KMS-11 (cell line): ENCODE results near the gene BEAN1.

Experiments
- H2AFZ ChIP-seq: fragments of 200-600 bp; sonication (generic); 2 replicates; pipeline ENCODE4 v1.6.1; 2016; ENCODE audit warnings: antibody characterized with exemption, mixed run types, low read depth
- H3K27ac ChIP-seq: fragments of 200-600 bp; sonication (generic); 2 replicates; pipeline ENCODE4 v1.6.1; 2016; ENCODE audit warnings: mild to moderate bottlenecking, mixed run types
- H3K27me3 ChIP-seq: fragments of 200-600 bp; sonication (generic); 2 replicates; pipeline ENCODE4 v1.6.1; 2017; ENCODE audit warnings: mild to moderate bottlenecking, low read depth, mixed run types, moderate library complexity; ENCODE audit not compliant: insufficient read depth
- H3K36me3 ChIP-seq: fragments of 200-600 bp; sonication (generic); 2 replicates; pipeline ENCODE4 v1.6.1; 2017; ENCODE audit warnings: mild to moderate bottlenecking, mixed run types; ENCODE audit not compliant: insufficient read depth
- H3K4me1 ChIP-seq: fragments of 200-600 bp; sonication (generic); 2 replicates; pipeline ENCODE4 v1.6.1; 2016; ENCODE audit warnings: mild to moderate bottlenecking, low read depth, mixed run types; ENCODE audit not compliant: poor library complexity, severe bottlenecking
- H3K4me2 ChIP-seq: fragments of 200-600 bp; sonication (generic); 2 replicates; pipeline ENCODE4 v1.7.0; 2016; ENCODE audit warnings: mild to moderate bottlenecking, mixed run types
- H3K4me3 ChIP-seq: fragments of 200-600 bp; sonication (generic); IDR thresholded peaks from 2 replicates; pipeline ENCODE4 v1.6.1; 2017; ENCODE audit warnings: low read depth, low read length, mixed read lengths; ENCODE audit not compliant: insufficient read depth
- H3K79me2 ChIP-seq: fragments of 200-600 bp; sonication (generic); 2 replicates; pipeline ENCODE4 v1.6.1; 2016; ENCODE audit warnings: low read depth, mixed run types; ENCODE audit not compliant: insufficient read depth
- H3K9ac ChIP-seq: fragments of 200-600 bp; sonication (generic); 2 replicates; pipeline ENCODE4 v1.6.1; 2016; ENCODE audit warnings: mild to moderate bottlenecking, mixed run types
- H4K20me1 ChIP-seq: fragments of 200-600 bp; sonication (generic); 2 replicates; pipeline ENCODE4 v1.6.1; 2016; ENCODE audit warnings: mild to moderate bottlenecking, mixed run types; ENCODE audit not compliant: insufficient read depth
- CTCF ChIP-seq: fragments of 200-600 bp; sonication (generic); conservative IDR thresholded peaks from 2 replicates; pipeline ENCODE4 v1.6.1; 2017; ENCODE audit warnings: low read depth, mild to moderate bottlenecking, antibody characterized with exemption, low read length, moderate library complexity, mixed read lengths

Gene BEAN1

GRCh38 chr16:66502020-66502913 lies 75.2 kb downstream of the BEAN1 start:
- no peaks in the 10 kb centered on the region for H3K4me1 ChIP-seq
- no peaks in the 10 kb centered on the region for H3K36me3 ChIP-seq
- H3K79me2 ChIP-seq: no peaks in the 10 kb centered on the region
- H3K4me3 ChIP-seq: no peak overlapping the region
- H3K27me3 ChIP-seq: no peaks in the 10 kb centered on the region
- no peak overlapping the region for H3K27ac ChIP-seq
- TF ChIP-seq CTCF: no peak
- no peaks in the 10 kb centered on the region for H4K20me1 ChIP-seq
- no peak overlapping the region for H2AFZ ChIP-seq
- no peak overlapping the region for H3K4me2 ChIP-seq
- no peak overlapping the region for H3K9ac ChIP-seq

GRCh38 chr16:66503030-66503429 lies 75.9 kb downstream of the BEAN1 start:
- TF ChIP-seq CTCF: no peak
- no peak overlapping the region for H3K27ac ChIP-seq
- no peak overlapping the region for H3K4me2 ChIP-seq
- H2AFZ ChIP-seq: no peak overlapping the region
- H3K27me3 ChIP-seq: no peaks in the 10 kb centered on the region
- H3K4me1 ChIP-seq: no peaks in the 10 kb centered on the region
- no peaks in the 10 kb centered on the region for H3K36me3 ChIP-seq
- H3K79me2 ChIP-seq: no peaks in the 10 kb centered on the region
- H4K20me1 ChIP-seq: no peaks in the 10 kb centered on the region
- no peak overlapping the region for H3K9ac ChIP-seq
- no peak overlapping the region for H3K4me3 ChIP-seq

GRCh38 chr16:66503612-66504011 lies 76.5 kb downstream of the BEAN1 start:
- no peak overlapping the region for H3K9ac ChIP-seq
- no peaks in the 10 kb centered on the region for H4K20me1 ChIP-seq
- H2AFZ ChIP-seq: no peak overlapping the region
- no peaks in the 10 kb centered on the region for H3K36me3 ChIP-seq
- H3K4me1 ChIP-seq: no peaks in the 10 kb centered on the region
- no peaks in the 10 kb centered on the region for H3K27me3 ChIP-seq
- no peak overlapping the region for H3K27ac ChIP-seq
- TF ChIP-seq CTCF: no peak
- no peaks in the 10 kb centered on the region for H3K79me2 ChIP-seq
- H3K4me3 ChIP-seq: no peak overlapping the region
- no peak overlapping the region for H3K4me2 ChIP-seq

- Histone ChIP-seq H3K4me1 (peaks cover 12% of the 10 kb centered on the region), H3K27me3 (no peaks in the 10 kb centered on the region), H3K27ac (no peak overlapping the region), H3K4me2 (no peak overlapping the region), H4K20me1 (no peaks in the 10 kb centered on the region), H3K9ac (no peak overlapping the region), H3K36me3 (no peaks in the 10 kb centered on the region), H3K4me3 (no peak overlapping the region), H2AFZ (no peak overlapping the region), H3K79me2 (no peaks in the 10 kb centered on the region)
- TF ChIP-seq CTCF: no peak
These were observed 80.7 kb downstream of the BEAN1 start for GRCh38 chr16:66507731-66508239.
